HepG2 (cell line): ENCODE measurements around the gene OSGEPL1. TPM values are rescaled to one million over a fixed set of nuclear protein-coding genes. Genes with fewer than 3 reads are reported as not detected.
A peak's percentile ranks its signal among the peaks of the same experiment; 100 is the strongest.

Source experiments
- CTCF ChIP-seq: sonication (generic); formaldehyde crosslinking; IDR thresholded peaks from 2 replicates; pipeline ENCODE4 v1.5.0; 2020; ENCODE audit warnings: mild to moderate bottlenecking, missing genetic modification reagents, moderate library complexity
- MIXL1 ChIP-seq: IDR thresholded peaks from 2 replicates; pipeline ENCODE4 v1.6.1; 2016
- polyA plus RNA-seq, 8 experiments: library from polyadenylated mRNA; depleted of rRNA in 3 of 8; stranded (reverse) in 7 of 8; unstranded in 1 of 8; fragments of >200 nt; fragmentation: Illumina TruSeq in 4 of 8; extraction: Trizol in 4 of 8; gene quantifications; 2 replicates each; pipeline versions ENCODE4 v1.2.1 to v1.2.3, GENCODE V29; 2011 to 2016; ENCODE audit warnings: low read depth in 4 of 8, missing spikeins in 1 of 8, mixed read lengths in 1 of 8; ENCODE audit not compliant: insufficient read depth in 1 of 8
- total RNA-seq, 5 experiments: library from RNA; depleted of rRNA; stranded (reverse); fragments of >200 nt; fragmentation: Illumina TruSeq; extraction: Trizol; gene quantifications; 2 replicates each; pipeline ENCODE4 v1.2.3, GENCODE V29; 2016; ENCODE audit warnings: low read depth in 1 of 5

Gene OSGEPL1
- total and polyA plus RNA-seq, 2 of the 13 experiments (the other 11 are each of a cell fraction or from before 2014, with no cell fraction given): 10.2 to 10.8 TPM

DNA sequence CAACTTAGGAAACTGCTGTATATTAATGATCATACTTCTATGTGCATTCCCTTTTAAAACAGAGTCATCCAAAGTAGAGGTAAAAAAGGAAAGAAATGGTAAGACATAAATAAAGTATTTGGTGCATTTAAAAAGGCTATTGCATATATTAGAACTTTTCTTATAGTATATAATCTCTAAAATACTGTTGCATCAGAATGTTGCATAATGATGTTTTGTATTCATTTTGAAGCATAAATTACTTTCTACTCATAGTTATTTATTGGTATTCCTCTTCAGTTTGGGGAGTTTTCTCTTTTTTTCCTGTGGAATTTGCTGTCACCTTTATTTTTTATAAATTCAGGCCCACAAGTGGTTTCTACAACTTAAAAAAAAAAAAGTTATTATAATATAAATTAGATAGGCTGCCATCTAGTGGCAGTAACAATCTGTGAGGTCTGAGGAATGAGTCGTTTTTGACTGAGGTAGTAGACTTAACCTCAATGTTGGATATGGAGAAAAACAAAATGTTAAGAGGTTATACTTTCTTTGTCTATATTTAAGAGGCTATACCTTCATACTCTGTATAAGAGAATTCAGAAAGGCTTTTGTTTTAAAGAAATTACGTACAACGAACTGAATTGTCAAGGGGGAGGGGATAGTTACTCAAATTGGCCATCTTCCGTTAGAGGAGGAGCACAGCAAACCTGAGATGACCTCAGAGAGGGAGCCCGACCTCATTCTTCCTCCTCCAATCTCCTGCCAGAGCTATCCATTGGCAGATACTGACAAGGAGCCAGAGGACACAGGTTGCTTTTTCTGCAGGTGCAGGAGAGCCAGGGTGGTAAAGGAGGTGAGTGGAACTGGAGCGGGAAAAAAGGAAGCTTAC, 64.3 kb downstream of the OSGEPL1 start (continued):
- TF ChIP-seq CTCF (CRISPR knock-in tag) (peak; percentile 41; the same call in 1 of the 2 replicates), MIXL1 (0 out of 2 replicates have a peak, but pooled peaks have one; percentile 20)

Other genes with a start within 250 kb of the OSGEPL1 start
- 10.6 and 19.2 TPM in 2 replicates for gene SLC40A1, start 182.0 kb downstream of the OSGEPL1 start, total RNA-seq (2016; rRNA removed; fragmentation: Illumina TruSeq; extraction: Trizol)
- gene SLC40A1, start 182.0 kb downstream of the OSGEPL1 start, polyA plus RNA-seq (2011; rRNA removed): 21.4 and 24.9 TPM in 2 replicates
- 96.6 and 166 TPM in 2 replicates for gene ASNSD1, start 101.3 kb downstream of the OSGEPL1 start, total RNA-seq (2016; rRNA removed; fragmentation: Illumina TruSeq; extraction: Trizol)
- gene ASNSD1, start 101.3 kb downstream of the OSGEPL1 start, polyA plus RNA-seq (2011; rRNA removed): 26.9 and 35.1 TPM in 2 replicates
- 3.0 and 3.6 TPM in 2 replicates for gene ANKAR, start 88.1 kb downstream of the OSGEPL1 start, total RNA-seq (2016; rRNA removed; fragmentation: Illumina TruSeq; extraction: Trizol)
- gene ANKAR, start 88.1 kb downstream of the OSGEPL1 start, polyA plus RNA-seq (2011; rRNA removed): 3.8 and 5.0 TPM in 2 replicates
- 29.5 and 67.5 TPM in 2 replicates for gene ORMDL1, start 21.5 kb upstream of the OSGEPL1 start, total RNA-seq (2016; rRNA removed; fragmentation: Illumina TruSeq; extraction: Trizol)
- gene ORMDL1, start 21.5 kb upstream of the OSGEPL1 start, polyA plus RNA-seq (2011; rRNA removed): 160 and 166 TPM in 2 replicates
- 39.0 and 39.9 TPM in 2 replicates for gene PMS1, start 21.7 kb upstream of the OSGEPL1 start, total RNA-seq (2016; rRNA removed; fragmentation: Illumina TruSeq; extraction: Trizol)
- gene PMS1, start 21.7 kb upstream of the OSGEPL1 start, polyA plus RNA-seq (2011; rRNA removed): 14.5 and 14.6 TPM in 2 replicates